GM18511 (cell line): ENCODE measurements around the gene SNX25.
"Not testable (repeated sequence)": the region's sequence is repeated elsewhere in the genome, so short reads cannot be mapped to it uniquely, and the experiment has no call there.

ENCODE experiments used
- ATAC-seq: cut with Tn5 transposase; IDR thresholded peaks from one replicate; pipeline ENCODE4 v1.9.1; 2021; ENCODE audit warnings: mild to moderate bottlenecking, moderate library complexity; ENCODE audit not compliant: unreplicated experiment

Gene SNX25

GRCh38 chr4:185204238-185204910 is 5.0 kb upstream of the SNX25 start:
- peak; percentile 1 for ATAC-seq

GRCh38 chr4:185205073-185205472 is 4.3 kb upstream of the SNX25 start:
- not testable (repeated sequence) for ATAC-seq

- no peak for ATAC-seq
Measured at GRCh38 chr4:185205697-185206342, 3.6 kb upstream of the SNX25 start.

GRCh38 chr4:185207466-185207865 is 1.9 kb upstream of the SNX25 start:
- ATAC-seq, result no peak

- peak; percentile 15 for ATAC-seq
Measured at GRCh38 chr4:185209852-185210101, 379 bp downstream of the SNX25 start.

GRCh38 chr4:185210102-185210981 is 944 bp downstream of the SNX25 start:
- peak; percentile 12 for ATAC-seq

- no peak for ATAC-seq
Measured at GRCh38 chr4:185211035-185211434, 1.6 kb downstream of the SNX25 start.

- ATAC-seq, result no peak
Measured at GRCh38 chr4:185211641-185212040, 2.2 kb downstream of the SNX25 start.

GRCh38 chr4:185212581-185212980 is 3.2 kb downstream of the SNX25 start:
- no peak for ATAC-seq

- ATAC-seq, result peak; percentile 51
Measured at GRCh38 chr4:185213877-185214276, 4.5 kb downstream of the SNX25 start.

GRCh38 chr4:185215261-185215660 is 5.9 kb downstream of the SNX25 start:
- ATAC-seq, result no peak

GRCh38 chr4:185217408-185217975 is 8.1 kb downstream of the SNX25 start:
- ATAC-seq, result no peak

GRCh38 chr4:185218312-185218711 is 8.9 kb downstream of the SNX25 start:
- ATAC-seq, result no peak

GRCh38 chr4:185219551-185220344 is 10.3 kb downstream of the SNX25 start:
- peak; percentile 86 for ATAC-seq

- ATAC-seq, result no peak
Measured at GRCh38 chr4:185221491-185221890, 12.1 kb downstream of the SNX25 start.

- ATAC-seq, result no peak
Measured at GRCh38 chr4:185221912-185222311, 12.5 kb downstream of the SNX25 start.

GRCh38 chr4:185222598-185222997 is 13.2 kb downstream of the SNX25 start:
- ATAC-seq, result no peak

GRCh38 chr4:185224597-185224996 is 15.2 kb downstream of the SNX25 start:
- ATAC-seq, result no peak

GRCh38 chr4:185225940-185226339 is 16.5 kb downstream of the SNX25 start:
- no peak for ATAC-seq

- ATAC-seq, result no peak
Measured at GRCh38 chr4:185227131-185227551, 17.7 kb downstream of the SNX25 start.
